H9 (cell line): ENCODE measurements around the gene SCN8A. TPM values are rescaled to one million over a fixed set of nuclear protein-coding genes. Genes with fewer than 3 reads are reported as not detected.

Experiments used
- DNase-seq: peaks from one replicate; pipeline ENCODE4 v3.0.0-alpha.2; 2017
- H2AFZ ChIP-seq: one replicate; pipeline ENCODE4 v1.6.1; 2013; ENCODE audit warnings: mild to moderate bottlenecking, low read length, control low read depth, moderate library complexity
- H2AK5ac ChIP-seq: 2 replicates; pipeline ENCODE4 v1.6.1; 2013; ENCODE audit warnings: low read length, control low read depth, mixed read lengths; ENCODE audit not compliant: insufficient read length
- H2BK120ac ChIP-seq: one replicate; pipeline ENCODE4 v1.6.1; 2013; ENCODE audit warnings: low read depth, mild to moderate bottlenecking, low read length, control low read depth, inconsistent platforms; ENCODE audit not compliant: poor library complexity, severe bottlenecking
- H2BK12ac ChIP-seq: 2 replicates; pipeline ENCODE4 v1.6.1; 2013; ENCODE audit warnings: low read length, control low read depth, mixed read lengths, low read depth; ENCODE audit not compliant: insufficient read length
- H2BK15ac ChIP-seq: 2 replicates; pipeline ENCODE4 v1.6.1; 2013; ENCODE audit warnings: low read depth, low read length, control low read depth
- H2BK20ac ChIP-seq: one replicate; pipeline ENCODE4 v1.6.1; 2013; ENCODE audit warnings: low read depth, mild to moderate bottlenecking, low read length, control low read depth, inconsistent platforms; ENCODE audit not compliant: poor library complexity, severe bottlenecking
- H2BK5ac ChIP-seq: 2 replicates; pipeline ENCODE4 v1.6.1; 2013; ENCODE audit warnings: low read length, control low read depth, mixed read lengths; ENCODE audit not compliant: insufficient read length
- H3K14ac ChIP-seq: 2 replicates; pipeline ENCODE4 v1.6.1; 2013; ENCODE audit warnings: low read length, control low read depth; ENCODE audit not compliant: insufficient read depth
- H3K18ac ChIP-seq: 2 replicates; pipeline ENCODE4 v1.6.1; 2013; ENCODE audit warnings: low read depth, mild to moderate bottlenecking, mixed read lengths, low read length, control low read depth; ENCODE audit not compliant: insufficient read length
- H3K23ac ChIP-seq: 2 replicates; pipeline ENCODE4 v1.6.1; 2013; ENCODE audit warnings: low read length, control low read depth, mixed read lengths, low read depth; ENCODE audit not compliant: insufficient read length
- H3K23me2 ChIP-seq: 2 replicates; pipeline ENCODE4 v1.6.1; 2013; ENCODE audit warnings: low read depth, mild to moderate bottlenecking, mixed read lengths, low read length, control low read depth; ENCODE audit not compliant: insufficient read length, poor library complexity, severe bottlenecking
- H3K27ac ChIP-seq: 2 replicates; pipeline ENCODE4 v1.5.1; 2013; ENCODE audit warnings: low read length, control low read depth, mixed read lengths, low read depth; ENCODE audit not compliant: insufficient read length
- H3K27me3 ChIP-seq: 2 replicates; pipeline ENCODE4 v1.6.1; 2013; ENCODE audit warnings: low read length, control low read depth, inconsistent platforms; ENCODE audit not compliant: insufficient read depth
- H3K4ac ChIP-seq: 2 replicates; pipeline ENCODE4 v1.6.1; 2013; ENCODE audit warnings: low read depth, mild to moderate bottlenecking, control low read depth, inconsistent platforms, low read length, moderate library complexity
- H3K4me1 ChIP-seq: 2 replicates; pipeline ENCODE4 v1.6.1; 2013; ENCODE audit warnings: low read length, control low read depth, inconsistent platforms; ENCODE audit not compliant: insufficient read depth
- H3K4me2 ChIP-seq: 2 replicates; pipeline ENCODE4 v1.6.1; 2013; ENCODE audit warnings: low read length, control low read depth, mixed read lengths; ENCODE audit not compliant: insufficient read length, insufficient read depth
- H3K56ac ChIP-seq: 2 replicates; pipeline ENCODE4 v1.6.1; 2013; ENCODE audit warnings: low read depth, mild to moderate bottlenecking, mixed read lengths, low read length, control low read depth; ENCODE audit not compliant: insufficient read length
- H3K79me1 ChIP-seq: 2 replicates; pipeline ENCODE4 v1.6.1; 2013; ENCODE audit warnings: low read depth, mild to moderate bottlenecking, moderate library complexity, low read length, control low read depth, inconsistent platforms; ENCODE audit not compliant: insufficient read depth, poor library complexity, severe bottlenecking
- H3K79me2 ChIP-seq: 2 replicates; pipeline ENCODE4 v1.6.1; 2013; ENCODE audit warnings: low read length, control low read depth, inconsistent platforms; ENCODE audit not compliant: insufficient read depth
- H3K9ac ChIP-seq: 2 replicates; pipeline ENCODE4 v1.6.1; 2013; ENCODE audit warnings: low read length, control low read depth, mixed read lengths; ENCODE audit not compliant: insufficient read length; ENCODE audit errors: extremely low read depth
- H3K9me3 ChIP-seq: one replicate; pipeline ENCODE4 v1.6.1; 2013; ENCODE audit warnings: low read depth, low read length, inconsistent platforms; ENCODE audit not compliant: control insufficient read depth
- H3T11ph ChIP-seq: one replicate; pipeline ENCODE4 v1.6.1; 2013; ENCODE audit warnings: mild to moderate bottlenecking, low read length, control low read depth, inconsistent platforms
- H4K20me1 ChIP-seq: one replicate; pipeline ENCODE4 v1.6.1; 2013; ENCODE audit not compliant: control insufficient read depth, insufficient read length, insufficient read depth
- H4K5ac ChIP-seq: 2 replicates; pipeline ENCODE4 v1.6.1; 2013; ENCODE audit warnings: low read depth, mild to moderate bottlenecking, mixed read lengths, low read length, control low read depth; ENCODE audit not compliant: insufficient read length
- H4K8ac ChIP-seq: replicated peaks from 2 replicates; pipeline ENCODE4 v1.6.1; 2013; ENCODE audit warnings: low read length, control low read depth, mixed read lengths, low read depth; ENCODE audit not compliant: insufficient read length
- H4K91ac ChIP-seq: 2 replicates; pipeline ENCODE4 v1.6.1; 2013; ENCODE audit warnings: low read depth, mild to moderate bottlenecking, moderate library complexity, mixed read lengths, low read length, control low read depth; ENCODE audit not compliant: insufficient read length
- H3K27ac Mint-ChIP-seq, 3 experiments: 2 replicates in 2 of 3; 3 replicates in 1 of 3; pipeline ENCODE4 v1.8.0; 2020 to 2021; ENCODE audit warnings: mixed read lengths in 3 of 3, mild to moderate bottlenecking in 1 of 3, moderate library complexity in 1 of 3
- H3K27me3 Mint-ChIP-seq: 2 replicates; pipeline ENCODE4 v1.8.0; 2021; ENCODE audit warnings: low read depth, mild to moderate bottlenecking, moderate library complexity, mixed read lengths
- H3K36me3 Mint-ChIP-seq, 3 experiments: 2 replicates in 2 of 3; 3 replicates in 1 of 3; pipeline ENCODE4 v1.8.0; 2020 to 2021; ENCODE audit warnings: low read depth in 3 of 3, mixed read lengths in 3 of 3; ENCODE audit not compliant: insufficient read depth in 1 of 3
- H3K4me1 Mint-ChIP-seq, 2 experiments: 2 replicates each; pipeline ENCODE4 v1.8.0; 2020; ENCODE audit warnings: mixed read lengths in 2 of 2
- H3K4me3 Mint-ChIP-seq, 2 experiments: 2 replicates in 1 of 2; 3 replicates in 1 of 2; pipeline ENCODE4 v1.8.0; 2020 to 2021; ENCODE audit warnings: mild to moderate bottlenecking in 2 of 2, mixed read lengths in 2 of 2, moderate library complexity in 1 of 2
- H3K9me3 Mint-ChIP-seq, 2 experiments: 2 replicates in 1 of 2; 3 replicates in 1 of 2; pipeline ENCODE4 v1.8.0; 2020; ENCODE audit warnings: mild to moderate bottlenecking in 2 of 2, mixed read lengths in 2 of 2, moderate library complexity in 1 of 2
- CTCF ChIP-seq: fragments of 200-600 bp; sonication (generic); conservative IDR thresholded peaks from 3 replicates; pipeline ENCODE4 v1.8.0; 2021; ENCODE audit warnings: antibody characterized with exemption, mild to moderate bottlenecking
- WGBS: extraction: QIAGEN DNeasy Blood & Tissue Kit; methylation state at CpG from one replicate; pipeline ENCODE4 v1.1.7; 2013; ENCODE audit warnings: missing lambda C conversion rate, low lambda C conversion rate, mixed read lengths; ENCODE audit not compliant: insufficient read length; ENCODE audit errors: extremely low coverage; 5-methylcytosine and 5-hydroxymethylcytosine counted together
- total RNA-seq: library from RNA; stranded (reverse); gene quantifications from 2 replicates; pipeline ENCODE4 v1.2.1, GENCODE V29; 2021

The SCN8A gene
- total RNA-seq, 1 experiment from 2014 or later = 15.2 TPM

GRCh38 chr12:51645961-51646360 is 54.9 kb downstream of the SCN8A start:
- no peak overlapping the region for H4K8ac ChIP-seq
- no peak overlapping the region for H3T11ph ChIP-seq
- peaks cover 4% of the 10 kb centered on the region for H3K9me3 ChIP-seq
- H4K91ac ChIP-seq = no peak overlapping the region
- peaks cover 4% of the 10 kb centered on the region for H3K79me1 ChIP-seq
- H3K9ac ChIP-seq = no peak overlapping the region
- H4K5ac ChIP-seq = no peak overlapping the region
- H3K18ac ChIP-seq = no peak overlapping the region
- WGBS = no CpG with 5 or more reads among the region's 2 CpGs
- no peak overlapping the region for H3K4me2 ChIP-seq
- peaks cover 45 to 50% (median 48%) of the 10 kb centered on the region in 3 experiments for H3K36me3 Mint-ChIP-seq
- no peak overlapping the region for H3K4me3 Mint-ChIP-seq
- no peak overlapping the region for H3K14ac ChIP-seq
- H3K27me3 Mint-ChIP-seq = peaks cover 3% of the 10 kb centered on the region; the same call in 1 of the 2 replicates
- H4K20me1 ChIP-seq = no peaks in the 10 kb centered on the region
- no peak for DNase-seq
- no peak overlapping the region for H3K4ac ChIP-seq
- no peak for TF ChIP-seq CTCF
- H3K4me1 Mint-ChIP-seq = no peaks in the 10 kb centered on the region; a peak in 1 of 4 replicates
- H3K27ac Mint-ChIP-seq = no peak overlapping the region
- no peak overlapping the region for H3K27ac ChIP-seq
- no peak overlapping the region for H2BK15ac ChIP-seq
- H3K9me3 Mint-ChIP-seq = peaks cover 32 to 34% of the 10 kb centered on the region in 2 experiments
- H2BK12ac ChIP-seq = no peak overlapping the region
- H2BK20ac ChIP-seq = no peak overlapping the region
- H3K56ac ChIP-seq = no peak overlapping the region
- H2BK5ac ChIP-seq = no peak overlapping the region
- no peak overlapping the region for H2AK5ac ChIP-seq
- H3K79me2 ChIP-seq = peaks cover 3% of the 10 kb centered on the region
- no peak overlapping the region for H2AFZ ChIP-seq
- no peaks in the 10 kb centered on the region for H3K4me1 ChIP-seq
- no peaks in the 10 kb centered on the region for H3K27me3 ChIP-seq
- no peak overlapping the region for H3K23ac ChIP-seq
- H3K23me2 ChIP-seq = no peaks in the 10 kb centered on the region
- H2BK120ac ChIP-seq = no peak overlapping the region
